ENCODE data around the gene SLC37A1.

GRCh38 chr21:42563261-42563660, 49.6 kb downstream of the SLC37A1 start:
- TF ChIP-seq CTCF (IDR thresholded peaks at IDR 0.05; ENCODE audit: insufficient read depth, low read length) (no peak), POLR2AphosphoS5 (IDR thresholded peaks at IDR 0.05; ENCODE audit: low read depth) (no peak), GABPA (IDR thresholded peaks at IDR 0.05; ENCODE audit: low read depth) (no peak)
- TF ChIP-seq, protein P1, sequence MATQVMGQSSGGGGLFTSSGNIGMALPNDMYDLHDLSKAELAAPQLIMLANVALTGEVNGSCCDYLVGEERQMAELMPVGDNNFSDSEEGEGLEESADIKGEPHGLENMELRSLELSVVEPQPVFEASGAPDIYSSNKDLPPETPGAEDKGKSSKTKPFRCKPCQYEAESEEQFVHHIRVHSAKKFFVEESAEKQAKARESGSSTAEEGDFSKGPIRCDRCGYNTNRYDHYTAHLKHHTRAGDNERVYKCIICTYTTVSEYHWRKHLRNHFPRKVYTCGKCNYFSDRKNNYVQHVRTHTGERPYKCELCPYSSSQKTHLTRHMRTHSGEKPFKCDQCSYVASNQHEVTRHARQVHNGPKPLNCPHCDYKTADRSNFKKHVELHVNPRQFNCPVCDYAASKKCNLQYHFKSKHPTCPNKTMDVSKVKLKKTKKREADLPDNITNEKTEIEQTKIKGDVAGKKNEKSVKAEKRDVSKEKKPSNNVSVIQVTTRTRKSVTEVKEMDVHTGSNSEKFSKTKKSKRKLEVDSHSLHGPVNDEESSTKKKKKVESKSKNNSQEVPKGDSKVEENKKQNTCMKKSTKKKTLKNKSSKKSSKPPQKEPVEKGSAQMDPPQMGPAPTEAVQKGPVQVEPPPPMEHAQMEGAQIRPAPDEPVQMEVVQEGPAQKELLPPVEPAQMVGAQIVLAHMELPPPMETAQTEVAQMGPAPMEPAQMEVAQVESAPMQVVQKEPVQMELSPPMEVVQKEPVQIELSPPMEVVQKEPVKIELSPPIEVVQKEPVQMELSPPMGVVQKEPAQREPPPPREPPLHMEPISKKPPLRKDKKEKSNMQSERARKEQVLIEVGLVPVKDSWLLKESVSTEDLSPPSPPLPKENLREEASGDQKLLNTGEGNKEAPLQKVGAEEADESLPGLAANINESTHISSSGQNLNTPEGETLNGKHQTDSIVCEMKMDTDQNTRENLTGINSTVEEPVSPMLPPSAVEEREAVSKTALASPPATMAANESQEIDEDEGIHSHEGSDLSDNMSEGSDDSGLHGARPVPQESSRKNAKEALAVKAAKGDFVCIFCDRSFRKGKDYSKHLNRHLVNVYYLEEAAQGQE (IDR thresholded peaks at IDR 0.05; ENCODE audit: insufficient replicate concordance, low read depth): no peak
